ENCODE measurements around the gene IGFBP7.

- TF ChIP-seq CTCF (conservative IDR thresholded peaks at IDR 0.05; ENCODE audit: low read depth, low read length) (no peak), EZH2 (IDR thresholded peaks at IDR 0.05; ENCODE audit: borderline replicate concordance, low read depth, low read length, poor library complexity, severe bottlenecking) (no peak)
Measured at GRCh38 chr4:57098415-57098814, 11.8 kb downstream of the IGFBP7 start.

All from A673 (cell line).